ENCODE measurements around the gene PTMS.
"Not testable (repeated sequence)": the region's sequence is repeated elsewhere in the genome, so short reads cannot be mapped to it uniquely, and the experiment has no call there.

Gene PTMS

DNA sequence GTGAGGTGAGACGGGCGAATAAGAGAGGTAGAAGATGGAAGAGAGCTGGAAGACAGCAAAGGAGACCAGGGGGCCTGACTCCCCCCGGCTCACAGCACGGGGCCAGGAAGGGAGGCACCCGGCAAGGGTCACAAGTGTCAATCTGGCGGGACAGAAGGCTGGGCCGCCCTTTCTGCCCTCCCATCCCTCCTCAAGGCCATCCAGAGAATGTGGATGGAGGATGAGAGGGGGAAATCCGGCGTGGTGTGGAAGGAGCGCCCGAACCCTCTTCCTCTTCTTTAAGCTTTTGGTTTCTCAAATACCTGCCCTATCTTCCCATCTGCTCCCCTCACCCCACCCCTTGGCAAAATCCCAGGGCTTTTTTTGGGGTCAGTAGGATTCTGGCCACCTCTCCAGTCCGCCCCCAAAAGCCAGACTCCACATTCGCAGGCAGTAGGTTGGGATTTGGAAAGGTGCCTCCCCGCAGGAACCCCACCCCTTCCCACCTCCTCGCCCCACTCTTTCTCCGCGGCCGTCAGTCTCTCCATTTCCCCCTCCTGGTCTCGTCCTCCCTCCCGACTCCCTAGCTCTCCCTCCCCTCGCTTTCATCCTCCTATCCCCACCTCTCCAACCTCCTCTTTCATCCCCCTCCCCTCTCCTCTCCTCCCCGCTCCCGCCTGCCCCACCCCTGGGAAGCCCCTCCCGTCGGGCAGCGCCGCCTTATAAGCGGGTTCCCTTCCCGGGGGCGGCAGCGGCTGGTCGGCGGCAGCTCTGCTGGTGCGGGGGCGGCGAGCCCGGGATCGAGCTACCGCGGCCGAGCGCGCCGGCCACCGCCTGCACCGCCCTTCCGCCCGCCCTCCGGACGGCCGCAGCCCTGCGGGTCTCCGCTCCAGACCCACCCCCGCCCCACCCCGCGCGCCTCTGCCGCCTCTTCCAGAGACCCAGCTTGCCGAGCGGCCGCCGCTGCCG, at the start of gene PTMS:
Gene PTMS (plus strand): TSS at position 730 of the 948 bp plus-strand sequence. CDS start 343 bp downstream, outside the sequence.
- DNase-seq, result no peak

DNA sequence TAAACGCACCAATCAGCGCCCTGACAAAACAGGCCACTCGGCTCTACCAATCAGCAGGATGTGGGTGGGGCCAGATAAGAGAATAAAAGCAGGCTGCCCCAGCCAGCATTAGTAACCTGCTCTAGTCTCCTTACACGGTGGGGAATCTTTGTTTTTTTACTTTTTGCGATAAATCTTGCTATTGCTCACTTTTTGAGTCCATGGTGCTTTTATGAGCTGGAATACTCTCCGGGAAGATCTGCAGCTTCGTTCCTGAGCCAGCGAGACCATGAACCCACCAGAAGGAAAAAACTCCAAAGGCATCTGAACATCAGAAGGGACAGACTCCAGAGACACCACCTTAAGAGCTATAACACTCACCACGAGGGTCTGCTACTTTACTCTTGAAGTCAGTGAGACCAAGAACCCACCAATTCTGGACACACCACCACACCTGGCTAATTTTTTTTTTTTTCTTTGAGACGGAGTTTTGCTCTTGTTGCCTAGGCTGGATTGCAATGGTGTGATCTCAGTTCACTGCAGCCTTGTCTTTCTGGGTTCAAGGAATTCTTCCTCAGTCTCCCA, 49.2 kb upstream of the PTMS start:
- no peak for DNase-seq

DNA sequence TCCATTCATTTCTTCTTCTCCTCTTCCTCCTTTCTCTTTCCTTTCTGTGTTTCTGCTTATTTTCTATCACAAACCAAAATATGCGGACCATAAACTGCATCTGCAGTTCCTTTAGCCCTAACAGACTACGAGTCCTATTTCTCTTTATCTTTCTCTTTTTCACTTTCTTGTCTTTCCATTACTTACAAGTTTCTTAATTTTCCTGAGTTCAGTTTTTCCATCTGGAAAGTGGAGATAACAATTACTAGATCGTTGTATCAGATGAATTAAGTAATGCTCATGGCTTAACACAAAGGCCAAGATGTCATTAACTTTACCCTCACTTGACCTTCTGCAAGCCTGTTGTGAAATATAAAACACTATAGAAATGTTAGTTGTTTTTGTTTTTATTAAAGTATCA, 43.3 kb upstream of the PTMS start:
- no peak for DNase-seq

DNA sequence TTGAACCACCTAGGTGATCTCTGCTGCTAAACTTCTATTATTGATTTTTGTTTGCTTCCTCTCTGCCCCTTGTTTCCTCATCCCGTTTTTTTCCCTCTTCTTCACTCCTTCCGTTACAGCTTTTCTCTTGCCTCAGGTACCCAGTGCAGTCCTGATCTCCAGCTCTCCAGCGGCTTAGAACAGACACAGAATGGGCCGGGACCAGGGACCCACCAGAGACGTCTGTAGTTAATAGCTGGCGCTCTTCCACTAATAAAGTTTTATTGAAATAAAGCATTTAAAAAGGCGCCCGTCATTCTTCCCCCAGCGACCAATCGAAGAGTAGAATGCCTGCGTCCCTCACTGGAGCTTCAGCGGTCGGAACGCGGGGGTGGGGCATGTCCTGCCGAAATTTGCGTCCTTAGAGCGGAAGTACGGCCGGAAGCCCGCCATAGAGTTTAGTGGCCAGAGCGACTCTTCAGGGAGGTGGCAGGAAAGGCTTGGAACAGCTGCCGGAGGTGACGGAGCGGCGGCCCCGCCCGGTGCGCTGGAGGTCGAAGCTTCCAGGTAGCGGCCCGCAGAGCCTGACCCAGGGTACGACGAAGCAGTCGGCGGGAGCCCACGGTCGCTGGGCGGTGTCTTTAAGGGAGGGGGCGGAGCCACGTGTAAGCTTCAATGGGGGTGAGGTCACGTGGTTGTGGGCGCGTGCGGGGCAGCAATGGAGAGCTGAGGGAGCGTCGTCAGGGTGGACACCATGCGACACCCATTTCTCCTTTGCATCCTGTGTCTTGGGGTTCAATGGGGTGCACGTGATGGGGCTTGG, 42.4 kb upstream of the PTMS start, which contains the start of gene COPS7A:
Gene COPS7A (plus strand): TSS at position 440 of the 802 bp plus-strand sequence. CDS start 611 bp downstream, outside the sequence.
- peak; percentile 41 for DNase-seq

- DNase-seq, result no peak
These were observed 41.8 kb upstream of the PTMS start for GRCh38 chr12:6724409-6724797.

DNA sequence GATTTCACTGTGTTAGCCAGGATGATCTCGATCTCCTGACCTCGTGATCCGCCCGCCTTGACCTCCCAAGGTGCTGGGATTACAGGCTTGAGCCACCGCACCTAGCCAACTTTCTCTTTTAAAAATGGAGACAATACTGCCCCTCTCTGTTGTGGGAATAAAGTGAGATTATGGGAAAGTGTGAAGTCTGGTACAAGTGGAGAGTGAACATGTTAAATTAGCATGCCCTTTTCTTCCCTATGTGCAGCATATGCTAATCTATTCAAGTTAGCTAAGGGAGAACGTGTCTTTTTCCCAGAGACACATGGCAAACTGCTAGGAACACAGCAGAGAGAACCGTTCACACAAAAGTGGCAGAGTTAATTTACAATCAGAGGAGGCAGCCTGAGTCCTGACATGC, 40.8 kb upstream of the PTMS start:
- no peak for DNase-seq

GRCh38 chr12:6729186-6729585, 37.0 kb upstream of the PTMS start:
- DNase-seq, result no peak

DNA sequence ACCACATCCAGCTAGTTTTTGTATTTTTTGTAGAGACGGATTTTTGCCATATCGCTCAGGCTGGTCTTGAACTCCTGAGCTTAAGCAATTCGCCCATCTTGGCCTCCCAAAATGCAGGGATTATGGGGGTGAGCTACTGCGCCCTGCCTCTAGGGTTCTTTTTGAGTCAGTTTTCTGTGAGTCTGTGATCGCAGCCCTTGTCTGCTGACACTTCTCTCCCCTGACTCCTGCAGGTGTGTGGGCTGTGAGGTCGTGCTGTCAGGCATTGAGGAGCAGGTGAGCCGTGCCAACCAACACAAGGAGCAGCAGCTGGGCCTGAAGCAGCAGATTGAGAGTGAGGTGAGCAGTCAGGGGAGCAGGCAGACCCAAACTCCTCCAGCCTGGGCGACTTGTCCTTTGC, 36.0 kb upstream of the PTMS start:
- DNase-seq, result no peak

DNA sequence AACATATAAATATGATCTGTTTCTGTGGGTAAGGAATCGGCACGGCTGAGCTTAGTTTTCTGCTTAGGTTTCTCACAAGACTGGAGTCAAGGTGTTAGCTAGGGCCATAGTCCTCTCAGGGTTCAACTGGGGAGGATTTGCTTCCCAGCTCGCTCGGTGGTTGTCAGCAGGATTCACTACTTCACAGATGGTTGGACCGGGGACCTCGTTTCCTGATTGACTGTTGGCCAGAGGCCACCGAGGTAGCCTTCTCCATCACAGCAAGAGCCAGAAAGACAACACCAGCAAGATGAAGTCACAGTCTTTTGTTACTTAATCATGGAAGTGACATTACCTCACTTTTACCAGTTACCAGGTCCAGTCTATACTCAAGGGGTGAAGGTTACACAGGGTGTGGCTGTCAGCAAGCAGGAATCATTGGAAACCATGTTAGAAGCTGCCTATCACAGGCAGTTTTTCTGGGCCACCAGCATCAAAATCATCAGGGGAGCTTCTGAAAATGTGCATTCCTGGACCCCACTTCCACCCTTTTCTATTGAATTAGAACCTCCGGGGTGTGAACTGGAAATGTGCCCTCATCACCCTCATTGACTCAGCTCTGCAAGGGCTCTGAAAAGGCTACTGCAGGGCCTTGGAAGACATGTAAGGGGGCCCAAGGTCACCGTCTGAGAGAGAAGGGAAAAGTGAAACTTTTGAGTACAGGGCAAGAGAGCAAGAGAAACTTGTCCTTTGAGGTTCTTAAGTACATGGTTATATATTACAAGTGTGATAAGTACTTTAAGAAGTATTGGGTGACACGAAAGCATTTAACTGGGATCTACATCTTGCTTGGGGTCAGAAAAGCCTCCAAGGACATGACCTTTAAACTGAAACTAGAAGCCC, 31.4 kb upstream of the PTMS start:
- no peak for DNase-seq

DNA sequence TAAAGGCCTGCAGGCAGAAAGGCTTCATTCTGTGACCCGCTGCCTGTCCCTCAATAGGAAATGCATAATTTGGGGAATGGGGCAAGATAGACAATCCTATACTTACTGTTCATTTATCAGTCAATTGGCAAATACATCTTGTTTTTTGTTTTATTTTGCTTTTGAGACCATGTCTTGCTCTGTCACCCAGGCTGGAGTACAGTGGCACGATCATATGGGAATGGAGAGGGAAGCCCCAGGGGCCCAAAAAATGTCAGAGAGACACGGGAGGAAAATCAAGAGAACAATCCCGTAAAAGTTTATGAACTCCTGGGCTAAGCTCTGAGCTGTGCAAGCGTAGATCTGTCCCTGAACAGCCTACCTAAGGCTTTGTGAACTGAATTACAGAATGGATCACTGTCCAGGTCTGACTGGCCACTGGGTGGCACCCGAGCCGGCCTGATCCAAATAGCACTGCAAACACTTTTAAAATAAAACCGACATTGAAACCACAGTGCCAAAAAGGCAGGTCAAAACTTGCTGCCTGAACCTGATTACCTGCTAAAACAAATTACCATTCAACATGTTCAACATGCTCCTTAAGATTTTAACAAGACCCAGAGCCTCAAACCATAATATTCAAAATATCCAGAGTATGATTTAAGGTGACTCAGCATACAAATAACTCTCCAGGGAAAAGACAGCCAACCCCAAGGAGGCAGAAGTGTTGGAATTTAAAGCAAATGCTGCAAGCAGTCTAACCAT, 30.5 kb upstream of the PTMS start:
- DNase-seq, result no peak

DNA sequence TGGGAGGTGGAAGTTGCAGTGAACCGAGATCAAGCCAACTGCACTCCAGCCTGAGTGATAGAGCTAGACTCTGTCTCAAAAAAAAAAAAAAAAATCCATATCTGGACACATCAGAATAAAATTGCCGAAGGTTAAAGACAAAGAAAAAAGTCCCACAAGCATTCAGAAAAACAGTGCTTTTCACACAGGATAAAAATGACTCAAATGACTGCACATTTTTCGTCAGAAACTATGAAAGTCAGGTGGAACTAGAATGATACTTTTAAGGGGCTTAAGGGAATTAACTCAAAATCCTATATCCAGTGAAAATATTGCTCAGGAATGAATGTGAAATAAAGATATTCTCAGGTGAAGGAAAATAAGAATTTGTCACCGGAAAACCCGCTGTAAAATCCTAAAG, 29.4 kb upstream of the PTMS start:
- DNase-seq, result no peak

- not testable (repeated sequence) for DNase-seq
These were observed 24.1 kb upstream of the PTMS start for GRCh38 chr12:6742080-6742479.

DNA sequence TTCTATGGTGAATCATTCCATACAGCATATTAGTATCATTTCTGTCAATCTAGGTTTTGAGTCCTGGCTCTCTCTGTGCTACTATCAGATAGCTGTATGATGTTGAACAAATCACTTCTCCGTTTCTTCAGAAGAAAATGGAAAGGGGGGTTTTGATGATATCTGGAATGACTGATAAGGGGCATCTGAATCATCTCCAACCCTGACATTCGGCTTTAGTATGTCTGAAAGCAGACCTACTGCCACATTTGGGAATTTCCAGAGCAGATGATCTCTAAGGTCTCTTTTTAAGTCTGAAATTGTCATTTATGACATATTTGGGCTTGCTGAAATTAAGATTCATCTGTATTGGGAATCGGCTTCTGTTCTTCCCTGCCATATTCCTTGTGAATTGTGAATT, 23.3 kb upstream of the PTMS start:
- no peak for DNase-seq

DNA sequence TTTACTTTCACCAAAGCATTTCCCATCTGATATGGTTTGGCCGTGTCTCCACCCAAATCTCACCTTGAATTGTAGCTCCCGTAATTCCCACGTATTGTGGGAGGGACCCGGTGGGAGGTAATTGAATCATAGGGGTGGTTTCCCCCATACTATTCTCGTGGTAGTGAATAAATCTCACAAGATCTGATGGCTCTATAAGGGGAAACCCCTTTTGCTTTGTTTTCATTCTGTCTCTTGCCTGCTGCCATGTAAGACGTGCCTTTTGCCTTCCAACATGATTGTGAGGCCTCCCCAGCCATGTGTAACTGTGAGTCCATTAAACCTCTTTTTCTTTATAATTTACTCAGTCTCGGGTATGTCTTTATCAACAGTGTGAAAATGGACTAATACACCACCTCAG, 22.9 kb upstream of the PTMS start:
- DNase-seq, result not testable (repeated sequence)

GRCh38 chr12:6745741-6746525, 20.2 kb upstream of the PTMS start:
- DNase-seq, result no peak

DNA sequence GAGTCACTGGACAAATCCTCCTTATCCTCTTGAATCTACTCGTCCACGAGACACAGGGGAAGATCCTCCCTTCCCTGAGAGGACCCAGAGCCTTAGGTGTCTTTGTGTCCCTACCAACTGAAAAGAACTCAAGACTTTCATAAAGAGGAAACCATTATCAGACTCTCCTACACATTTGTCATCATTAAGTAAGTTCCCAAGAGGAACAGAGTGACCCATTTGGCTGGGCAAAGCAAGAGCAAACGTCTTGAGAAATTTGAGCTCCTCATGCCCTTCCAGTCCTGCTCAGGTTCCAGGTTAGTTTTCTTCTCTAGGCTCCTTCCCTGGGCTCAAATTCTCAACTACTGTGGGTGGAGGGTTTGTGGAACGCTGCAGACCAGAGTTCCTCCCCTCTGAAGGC, 18.9 kb upstream of the PTMS start:
- DNase-seq, result no peak

DNA sequence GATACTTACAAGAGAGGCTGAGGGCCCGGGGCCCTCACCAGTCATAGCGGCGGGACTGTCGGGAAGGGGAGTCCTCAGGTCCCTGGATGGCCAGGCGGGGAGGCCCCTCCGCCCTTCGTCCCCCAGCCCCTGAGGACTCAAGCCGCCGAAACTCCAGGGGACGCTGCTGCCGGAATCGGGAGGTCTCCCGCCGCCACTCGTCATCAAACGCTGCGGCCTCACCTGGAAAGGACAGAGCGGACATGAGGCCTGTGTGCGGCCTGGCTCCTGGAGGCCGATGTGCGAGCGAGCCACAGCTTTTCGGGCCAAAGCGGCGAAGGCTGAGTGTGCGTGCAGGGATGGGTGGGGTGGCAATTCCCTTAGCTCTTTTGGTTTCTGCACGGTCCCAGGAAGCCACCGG, 17.4 kb upstream of the PTMS start:
- no peak for DNase-seq

- no peak for DNase-seq
These were observed 15.7 kb upstream of the PTMS start for GRCh38 chr12:6750506-6750905.

DNA sequence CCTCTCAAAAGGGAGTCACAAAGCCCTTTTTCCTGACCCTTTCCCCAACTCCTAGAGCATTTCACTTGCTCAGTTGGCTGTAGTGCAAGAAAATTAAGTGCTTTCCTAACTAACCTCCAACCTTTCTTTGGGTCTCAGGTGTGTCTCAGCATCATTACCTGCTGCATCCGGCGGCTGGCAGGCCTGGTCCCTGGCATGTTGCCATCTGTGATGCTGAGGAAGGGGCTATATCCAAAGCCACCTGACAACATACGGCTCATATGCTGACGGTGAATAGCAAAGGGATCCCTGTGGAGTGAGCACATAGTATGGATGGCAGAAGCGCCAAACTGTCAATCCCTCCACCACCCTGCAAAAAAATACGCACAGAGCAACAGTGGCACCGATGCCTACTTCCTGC, 14.4 kb upstream of the PTMS start:
- no peak for DNase-seq

- no peak for DNase-seq
These were observed 13.8 kb upstream of the PTMS start for GRCh38 chr12:6752167-6752920.

All from cortex of kidney (tissue), 1 donor.